Left renal pelvis (tissue), 4 donors: ENCODE data around the gene FNDC3B. TPM values are rescaled to one million over a fixed set of nuclear protein-coding genes. Genes with fewer than 3 reads are reported as not detected.

Source experiments
- DNase-seq, 4 donors: peaks; one replicate each; pipeline ENCODE4 v3.0.0-alpha.2; 2013; ENCODE audit warnings: low read depth in 4 of 4, low spot score in 3 of 4
- polyA plus RNA-seq, 4 donors: library from polyadenylated mRNA; unstranded; fragments of 120-200 nt; gene quantifications; one replicate each; pipeline ENCODE4 v1.2.1, GENCODE V29; 2013; ENCODE audit not compliant: insufficient read length in 4 of 4

FNDC3B gene
- polyA plus RNA-seq, 4 donors, result 53.4 to 72.8 (median 68.4) TPM

GRCh38 chr3:172161959-172162358, 122.6 kb downstream of the FNDC3B start:
- no peak for DNase-seq

- DNase-seq, result no peak
These were observed 123.9 kb downstream of the FNDC3B start for GRCh38 chr3:172163320-172163719.

DNA sequence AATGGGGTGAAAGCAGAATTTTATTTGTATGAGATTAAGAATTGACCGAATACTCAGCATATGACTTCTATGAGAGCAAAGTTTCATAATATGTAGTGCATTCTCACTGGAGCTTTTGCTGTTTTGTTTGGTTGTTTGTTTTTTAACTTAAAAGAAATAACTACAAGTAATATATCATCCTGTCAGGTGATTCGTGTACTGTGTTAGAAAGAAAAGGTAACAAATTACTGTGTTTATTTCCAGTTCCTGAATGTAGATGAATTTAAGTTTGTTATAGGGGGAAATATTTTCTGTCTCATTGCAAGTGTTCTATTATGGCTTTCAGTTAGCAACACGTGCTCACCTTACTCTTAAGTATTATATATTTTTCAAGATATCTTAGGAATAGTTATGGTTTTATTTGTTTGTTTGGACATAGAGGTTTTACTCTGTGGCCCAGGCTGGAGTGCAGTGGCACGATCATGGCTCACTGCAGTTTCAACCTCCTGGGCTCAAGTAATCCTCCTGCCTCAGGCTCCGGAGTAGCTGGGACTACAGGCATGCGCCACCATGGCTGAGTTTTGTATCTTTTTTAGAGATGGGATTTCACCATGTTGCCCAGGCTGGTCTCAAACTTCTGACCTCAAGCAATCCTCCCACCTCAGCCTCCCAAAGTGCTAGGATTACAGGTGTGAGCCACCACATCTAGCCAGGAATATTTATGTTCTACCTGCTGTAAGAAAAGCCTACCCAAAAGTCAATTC, 125.4 kb downstream of the FNDC3B start:
- DNase-seq, result no peak

- no peak for DNase-seq
These were observed 126.9 kb downstream of the FNDC3B start for GRCh38 chr3:172166261-172166660.

- DNase-seq, result no peak
These were observed 127.5 kb downstream of the FNDC3B start for GRCh38 chr3:172166890-172167289.

DNA sequence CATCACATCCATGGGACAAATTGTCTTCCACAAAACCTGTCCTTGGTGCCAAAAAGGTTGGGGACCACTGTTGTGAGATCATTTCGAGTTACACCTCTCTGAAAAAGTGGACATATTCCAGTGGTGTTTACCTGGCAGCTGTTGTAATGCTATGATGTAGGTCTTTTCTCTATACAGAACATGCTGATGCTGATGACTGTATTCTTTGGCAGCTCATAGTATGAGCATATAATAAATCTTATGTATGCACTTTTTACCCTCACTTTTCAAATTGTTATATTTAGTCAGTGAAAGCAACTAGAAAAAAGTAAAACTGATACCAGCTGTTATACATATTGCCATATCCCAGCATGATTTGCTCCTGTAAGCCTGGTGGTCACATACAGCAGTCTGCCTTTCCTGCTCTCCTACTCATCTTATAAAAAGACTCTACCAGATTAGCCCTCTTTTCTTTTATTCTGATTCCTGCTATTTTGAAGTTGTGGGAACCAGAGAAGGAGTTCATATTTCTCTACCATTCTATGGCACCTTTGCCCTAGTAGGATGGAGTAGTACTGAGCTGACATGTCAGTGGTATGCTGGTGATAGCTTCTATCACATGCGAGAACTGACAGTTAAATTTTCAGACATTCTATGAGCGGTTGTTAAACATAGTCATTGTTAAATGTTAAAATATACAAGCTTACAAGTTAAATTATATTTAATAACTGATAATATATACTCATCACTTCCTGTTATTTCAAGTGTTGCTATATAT, 128.7 kb downstream of the FNDC3B start:
- no peak for DNase-seq

DNA sequence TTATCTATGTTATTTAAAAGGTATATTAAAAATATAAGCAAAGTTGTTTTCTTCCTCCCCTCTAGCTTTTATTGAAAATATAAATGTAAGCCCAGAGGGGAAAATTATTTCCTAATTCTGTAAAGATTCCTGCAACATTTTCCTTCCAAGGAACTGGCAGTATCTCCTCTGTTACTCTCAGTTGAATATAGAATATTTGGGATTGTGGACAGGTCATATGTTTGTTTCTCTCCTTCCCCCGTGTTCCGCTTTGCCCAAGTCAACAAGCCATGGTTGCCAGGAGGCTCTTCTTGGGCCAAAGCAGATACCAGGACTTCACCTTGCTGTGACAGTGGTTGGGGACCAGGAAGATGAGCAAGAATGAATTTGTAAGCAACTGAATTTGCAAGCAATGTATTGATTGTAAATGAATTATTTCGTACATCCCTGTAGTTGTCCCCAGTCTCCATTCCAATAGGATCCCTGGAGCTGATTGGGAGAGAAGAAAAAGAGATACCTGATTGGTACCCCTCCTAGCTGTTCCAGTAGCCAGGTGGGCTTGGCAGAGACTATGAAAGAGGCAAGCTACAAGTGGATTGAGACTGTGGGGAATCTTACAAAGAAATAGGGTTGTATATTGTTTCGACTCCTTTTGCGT, 130.8 kb downstream of the FNDC3B start:
- DNase-seq, result no peak

DNA sequence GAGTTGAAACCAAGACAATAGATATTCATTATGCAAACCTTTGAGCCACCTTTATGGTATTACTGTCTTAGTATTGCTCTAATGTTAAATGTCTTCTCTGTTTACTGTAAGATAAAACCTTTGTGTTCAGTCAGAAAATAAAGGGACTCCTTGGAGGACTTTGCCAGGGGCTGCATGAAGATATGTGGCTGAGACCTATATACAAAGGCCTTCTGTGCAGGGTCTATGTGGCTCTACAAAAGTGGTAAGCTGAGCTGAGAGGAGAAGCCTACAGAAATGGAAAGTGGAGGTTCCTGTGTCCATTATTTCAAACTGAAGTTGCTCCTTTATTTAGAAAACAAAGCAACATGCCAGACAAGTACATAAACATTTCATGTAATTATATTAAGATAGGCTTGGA, 131.5 kb downstream of the FNDC3B start:
- DNase-seq, result no peak

DNA sequence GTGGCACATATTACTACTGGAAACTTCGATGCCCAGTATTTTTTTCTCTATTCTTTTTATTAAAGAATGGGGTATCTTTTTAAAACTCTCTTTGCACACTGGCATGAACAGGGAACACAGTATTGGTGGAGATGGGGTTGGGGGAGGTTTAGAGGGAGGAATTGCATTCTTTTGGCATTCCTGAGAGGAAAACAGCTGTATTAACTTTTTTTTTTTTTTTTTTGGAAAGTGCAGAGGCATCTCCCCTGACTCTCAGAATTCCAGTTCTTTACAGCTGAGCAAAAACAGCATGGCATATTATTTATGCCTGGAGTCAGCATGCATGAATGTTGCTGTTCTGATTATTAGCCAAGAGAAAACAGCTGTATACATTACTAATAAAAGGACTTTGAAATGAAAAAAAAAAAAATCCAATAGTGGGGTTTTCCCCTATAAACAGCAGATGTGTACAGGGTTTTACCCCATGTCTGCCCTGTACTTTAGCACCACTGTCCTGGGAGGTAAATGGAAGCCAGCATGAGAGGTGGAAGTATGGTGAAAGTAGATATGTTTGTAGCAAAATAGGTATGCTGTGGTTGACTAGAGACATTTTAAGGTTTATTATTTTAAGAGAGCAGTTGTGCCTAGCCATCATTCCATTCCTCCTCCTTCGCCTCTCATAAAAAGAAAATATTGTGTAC, 132.2 kb downstream of the FNDC3B start:
- no peak for DNase-seq

DNA sequence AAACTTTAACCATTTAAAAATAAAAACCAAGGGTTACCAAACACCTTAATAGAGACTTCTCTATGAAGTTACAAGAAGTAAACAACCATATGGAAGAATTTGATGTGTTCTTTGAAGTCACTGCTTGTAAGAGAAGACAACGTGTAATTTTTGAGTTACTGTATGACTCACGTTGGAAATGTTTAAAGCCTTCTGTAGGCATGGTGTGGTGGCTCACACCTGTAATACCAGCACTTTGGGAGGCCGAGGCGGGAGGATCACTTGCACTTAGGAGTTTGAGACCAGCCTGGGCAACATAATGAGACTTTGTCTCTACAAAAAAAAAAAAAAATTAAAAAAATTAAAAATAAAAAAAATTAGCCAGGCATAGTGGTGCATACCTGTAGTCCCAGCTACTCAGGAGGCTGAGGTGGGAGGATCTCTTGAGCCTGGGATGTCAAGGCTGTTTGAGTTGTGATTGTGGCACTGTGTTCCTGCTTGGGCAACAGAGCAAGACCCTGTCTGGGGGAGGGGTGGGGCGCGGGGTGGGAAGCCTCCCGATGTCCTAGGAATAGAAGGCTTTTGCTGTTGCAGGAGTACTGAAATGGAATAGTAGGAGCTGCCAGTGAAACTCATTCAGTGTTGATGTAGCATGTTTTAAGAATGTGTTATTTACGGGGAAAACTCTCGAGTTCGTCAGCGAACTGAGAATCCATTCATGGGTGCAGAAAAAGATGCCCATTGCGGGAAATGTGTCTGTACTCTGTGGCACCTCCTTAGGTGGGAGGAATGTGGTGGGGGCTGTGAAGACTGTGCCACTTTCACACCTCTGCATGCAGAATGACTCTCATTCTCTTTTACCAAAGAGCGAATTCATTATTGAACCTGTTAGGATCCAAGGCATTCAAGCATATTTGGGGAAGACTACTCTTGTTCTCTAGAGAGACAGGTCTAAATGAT, 134.2 kb downstream of the FNDC3B start:
- DNase-seq, result no peak

GRCh38 chr3:172174513-172175253, 135.3 kb downstream of the FNDC3B start:
- no peak for DNase-seq

- no peak for DNase-seq
These were observed 135.8 kb downstream of the FNDC3B start for GRCh38 chr3:172175254-172175599.

- no peak for DNase-seq
These were observed 136.8 kb downstream of the FNDC3B start for GRCh38 chr3:172176061-172176770.

- no peak for DNase-seq
These were observed 137.7 kb downstream of the FNDC3B start for GRCh38 chr3:172177046-172177445.

DNA sequence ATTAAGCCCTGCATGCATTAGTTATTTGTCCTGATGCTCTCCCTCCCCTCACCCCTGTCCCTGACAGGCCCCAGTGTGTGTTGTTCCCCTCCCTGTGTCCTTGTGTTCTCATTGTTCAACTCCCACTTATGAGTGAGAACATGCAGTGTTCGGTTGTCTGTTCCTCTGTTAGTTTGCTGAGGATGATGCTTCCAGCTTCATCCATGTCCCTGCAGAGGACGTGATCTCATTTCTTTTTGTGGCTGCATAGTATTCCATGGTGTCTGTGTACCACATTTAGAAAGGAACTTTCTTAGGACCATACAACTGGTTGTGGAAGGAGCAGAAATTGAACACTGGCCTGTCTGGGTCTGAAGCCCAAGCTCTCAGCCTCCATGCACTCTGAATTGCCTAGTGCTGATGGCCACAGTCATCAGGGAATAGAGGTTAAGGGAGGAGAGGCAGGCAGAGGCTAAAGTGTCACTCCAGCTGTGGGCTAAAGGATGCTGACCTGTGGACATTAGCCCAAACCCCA, 138.5 kb downstream of the FNDC3B start:
- no peak for DNase-seq

DNA sequence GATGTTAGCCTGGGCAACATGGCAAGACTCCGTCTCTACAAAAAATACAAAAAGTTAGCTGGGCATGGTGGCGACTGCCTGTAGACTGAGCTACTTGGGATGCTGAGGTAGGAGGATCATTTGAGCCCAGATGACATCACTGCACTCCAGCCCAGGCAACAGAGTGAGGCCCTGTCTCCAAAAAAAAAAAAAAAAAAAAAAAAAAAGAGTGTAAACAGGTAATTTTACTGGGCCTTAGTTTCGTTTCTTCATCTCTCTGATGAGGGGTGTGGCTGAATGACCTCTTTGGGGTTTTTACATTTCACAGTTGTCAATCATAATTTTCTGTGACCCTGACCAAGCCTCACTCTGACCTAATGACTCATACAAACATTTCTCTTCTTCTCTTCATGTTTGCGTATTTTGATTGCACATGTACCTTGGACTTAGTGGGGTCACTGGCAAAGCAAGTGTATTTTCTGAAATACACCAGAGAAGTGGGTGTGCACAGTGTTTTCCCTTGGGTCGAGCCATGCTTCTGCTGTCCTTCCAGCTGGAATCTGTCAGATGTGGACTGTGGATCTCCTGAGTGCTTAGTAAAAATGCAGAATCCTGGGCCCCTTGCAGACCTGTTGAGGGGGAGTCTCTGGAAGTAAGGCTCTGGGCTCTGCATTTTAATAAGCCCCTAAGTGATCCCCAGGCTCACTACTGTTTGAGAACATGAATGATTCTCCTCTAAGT, 140.5 kb downstream of the FNDC3B start:
- DNase-seq, result no peak

DNA sequence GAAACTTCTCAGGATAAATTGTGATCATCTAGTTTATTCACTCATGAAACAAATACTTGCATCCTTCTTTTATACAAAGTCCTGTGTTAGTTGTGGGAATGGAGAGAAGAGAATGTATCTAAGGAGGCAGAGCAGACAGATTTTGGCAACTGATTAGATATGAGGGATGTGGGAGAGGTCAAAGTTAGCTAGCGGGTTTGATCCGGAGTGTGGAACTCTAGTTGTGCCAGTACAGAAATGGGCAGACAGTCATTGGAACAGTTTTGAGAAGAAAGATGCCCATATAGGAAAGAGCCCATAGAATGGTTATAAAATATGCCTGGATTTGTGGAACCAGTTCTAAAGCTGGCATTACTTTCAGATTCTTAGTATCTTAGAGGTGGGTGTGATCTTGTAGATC, 141.1 kb downstream of the FNDC3B start:
- DNase-seq, result no peak
